AG09319 (cell line): ENCODE results near the gene CPN2.

Experiments
- DNase-seq: peaks from one replicate; pipeline ENCODE4 v3.0.0-alpha.2; 2010; ENCODE audit warnings: low read depth; ENCODE audit errors: extremely low read depth
- TF ChIP-seq, protein P1 (sequence below): IDR thresholded peaks from 2 replicates; pipeline ENCODE4 v1.5.1; 2011; ENCODE audit warnings: low read depth, mild to moderate bottlenecking, inconsistent platforms, low read length, moderate library complexity

Gene CPN2

DNA sequence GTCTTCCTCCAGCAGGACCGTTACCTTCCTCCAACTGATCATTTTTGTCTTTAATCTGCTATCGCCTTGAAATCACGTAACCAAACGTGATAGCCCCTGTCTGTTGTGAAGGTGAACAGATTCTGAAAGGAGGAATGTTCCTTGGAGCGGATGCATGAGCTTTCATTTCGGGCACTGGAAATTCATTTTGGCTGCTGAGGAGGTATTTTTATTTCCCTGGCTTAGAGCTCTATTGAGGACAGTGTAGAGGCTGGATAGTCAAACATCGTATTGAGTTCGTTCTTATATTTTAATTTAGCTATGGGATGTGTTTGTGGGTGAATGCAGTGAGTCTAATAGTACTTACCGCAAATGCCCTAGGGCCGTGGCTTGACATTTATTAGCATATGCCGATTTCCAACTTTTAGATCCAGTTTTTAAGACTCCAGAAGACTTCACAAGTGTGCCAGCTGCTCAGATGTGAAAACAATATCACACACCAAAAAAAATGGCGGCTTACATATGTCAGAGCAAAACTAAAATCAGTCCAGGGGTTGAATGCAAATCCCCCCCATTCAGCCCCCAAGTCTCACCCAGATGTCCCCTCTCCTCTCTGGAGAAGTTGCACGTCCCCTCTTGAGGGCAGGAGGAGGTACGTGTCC is 22.1 kb downstream of the CPN2 start:
- TF ChIP-seq, protein P1, sequence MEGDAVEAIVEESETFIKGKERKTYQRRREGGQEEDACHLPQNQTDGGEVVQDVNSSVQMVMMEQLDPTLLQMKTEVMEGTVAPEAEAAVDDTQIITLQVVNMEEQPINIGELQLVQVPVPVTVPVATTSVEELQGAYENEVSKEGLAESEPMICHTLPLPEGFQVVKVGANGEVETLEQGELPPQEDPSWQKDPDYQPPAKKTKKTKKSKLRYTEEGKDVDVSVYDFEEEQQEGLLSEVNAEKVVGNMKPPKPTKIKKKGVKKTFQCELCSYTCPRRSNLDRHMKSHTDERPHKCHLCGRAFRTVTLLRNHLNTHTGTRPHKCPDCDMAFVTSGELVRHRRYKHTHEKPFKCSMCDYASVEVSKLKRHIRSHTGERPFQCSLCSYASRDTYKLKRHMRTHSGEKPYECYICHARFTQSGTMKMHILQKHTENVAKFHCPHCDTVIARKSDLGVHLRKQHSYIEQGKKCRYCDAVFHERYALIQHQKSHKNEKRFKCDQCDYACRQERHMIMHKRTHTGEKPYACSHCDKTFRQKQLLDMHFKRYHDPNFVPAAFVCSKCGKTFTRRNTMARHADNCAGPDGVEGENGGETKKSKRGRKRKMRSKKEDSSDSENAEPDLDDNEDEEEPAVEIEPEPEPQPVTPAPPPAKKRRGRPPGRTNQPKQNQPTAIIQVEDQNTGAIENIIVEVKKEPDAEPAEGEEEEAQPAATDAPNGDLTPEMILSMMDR = no peak
- no peak for DNase-seq

GRCh38 chr3:194328053-194328657 is 23.0 kb downstream of the CPN2 start:
- DNase-seq = no peak
- TF ChIP-seq, protein P1 = no peak

DNA sequence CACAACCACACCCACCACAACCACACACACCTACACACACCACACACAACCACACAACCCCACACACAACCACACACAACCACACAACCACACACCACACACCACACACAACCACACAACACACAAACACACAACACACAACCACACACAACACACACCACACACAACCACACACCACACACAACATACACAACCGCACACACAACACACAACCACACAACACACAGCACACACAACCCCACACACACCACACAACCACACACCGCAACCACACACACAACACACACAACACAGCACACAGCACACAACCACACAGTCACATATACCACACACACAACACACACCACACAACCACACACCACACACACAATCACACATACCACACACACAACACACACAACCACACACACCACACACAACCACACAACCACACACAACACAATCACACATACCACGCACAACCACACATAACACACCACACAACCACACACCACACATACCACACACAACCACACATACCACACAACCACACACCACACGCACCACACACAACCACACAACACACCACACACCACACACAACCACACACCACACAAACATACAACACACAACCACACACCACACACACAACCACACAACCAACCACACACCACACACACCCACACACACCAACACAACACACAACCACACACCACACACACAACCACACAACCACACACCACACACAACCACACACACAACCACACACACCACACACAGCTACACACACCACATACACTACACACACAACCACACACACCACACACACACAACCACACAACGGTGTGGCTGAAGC is 23.7 kb downstream of the CPN2 start:
- DNase-seq = no peak
- TF ChIP-seq, protein P1 = no peak

GRCh38 chr3:194326968-194327217 is 24.2 kb downstream of the CPN2 start:
- TF ChIP-seq, protein P1 = no peak
- DNase-seq = no peak

DNA sequence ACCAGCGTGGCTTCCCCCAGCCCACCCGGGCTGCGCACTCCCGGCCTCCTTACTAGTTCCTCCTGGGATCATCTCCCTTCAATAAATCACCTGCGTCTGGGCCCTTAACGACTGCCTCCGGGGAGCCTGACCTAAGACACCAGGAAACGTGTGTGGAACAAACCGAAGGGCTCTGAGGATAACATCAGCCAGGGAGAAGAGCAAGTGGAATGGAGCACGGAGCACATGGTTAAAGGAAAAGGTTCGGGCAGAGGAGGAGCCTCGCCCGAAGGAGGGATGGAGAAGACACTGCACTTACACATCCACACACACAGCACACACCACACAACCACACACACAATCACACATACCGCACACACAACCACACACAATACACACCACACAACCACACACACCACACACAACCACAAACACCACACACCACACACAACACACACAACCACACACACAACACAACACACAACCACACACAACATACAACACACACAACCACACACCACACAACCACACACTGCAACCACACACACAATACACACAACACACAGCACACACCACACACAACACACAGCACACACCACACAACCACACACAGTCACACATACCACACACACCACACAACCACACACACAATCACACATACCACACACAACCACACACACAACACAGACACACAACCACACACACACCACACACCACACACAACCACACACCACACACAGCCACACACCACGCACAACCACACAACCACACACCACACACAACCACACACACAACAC is 24.7 kb downstream of the CPN2 start:
- TF ChIP-seq, protein P1 = no peak
- no peak for DNase-seq

DNA sequence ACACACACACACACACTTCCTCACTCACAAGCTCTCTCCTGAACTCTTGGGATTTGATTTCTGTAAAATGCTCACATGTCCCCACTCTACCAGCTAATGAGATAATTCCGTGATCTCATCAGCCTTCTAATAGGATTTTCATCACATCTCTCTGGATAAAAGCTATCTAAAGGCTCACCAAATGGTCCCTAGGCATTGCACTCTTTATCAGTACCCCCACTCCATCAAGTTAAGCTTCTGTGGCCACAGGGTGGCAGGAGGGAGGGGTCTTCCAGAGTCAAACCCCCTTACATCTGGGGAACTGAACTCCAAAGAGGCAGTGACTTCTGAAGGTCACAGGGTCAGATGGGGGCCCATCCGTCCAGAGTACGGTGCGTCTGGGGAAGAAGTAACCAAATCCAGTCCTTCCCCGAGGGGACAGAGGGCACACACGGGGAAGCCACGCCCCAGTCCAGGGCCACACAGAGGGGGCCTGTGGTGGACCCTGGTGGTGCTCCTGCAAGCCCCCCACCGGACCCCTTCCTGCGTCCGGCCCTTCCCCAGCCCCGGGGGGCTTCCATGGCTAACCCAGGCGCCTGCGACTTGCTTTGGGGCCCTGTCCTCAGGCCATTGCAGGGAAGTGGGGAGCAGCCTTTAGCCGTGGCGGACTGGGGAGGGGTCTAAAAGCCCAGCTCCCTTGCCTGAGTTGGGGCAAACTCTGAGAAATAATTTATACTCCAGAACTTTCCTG is 25.5 kb downstream of the CPN2 start:
- TF ChIP-seq, protein P1 = no peak
- no peak for DNase-seq
